Hindlimb muscle (tissue), 1 donor: ENCODE data around the gene MRPS25. TPM values are rescaled to one million over a fixed set of nuclear protein-coding genes. Genes with fewer than 3 reads are reported as not detected.

ENCODE experiments used
- DNase-seq: peaks from one replicate; pipeline ENCODE4 v3.0.0-alpha.2; 2013
- polyA plus RNA-seq: library from polyadenylated mRNA; unstranded; fragments of 120-200 nt; gene quantifications from one replicate; pipeline ENCODE4 v1.2.1, GENCODE V29; 2013; ENCODE audit not compliant: insufficient read length

Gene MRPS25
- polyA plus RNA-seq, 1 donor, result 53.5 TPM

- DNase-seq, result no peak
These were observed 17.0 kb upstream of the MRPS25 start for GRCh38 chr3:15081960-15082664.

GRCh38 chr3:15079091-15079490 is 14.0 kb upstream of the MRPS25 start:
- DNase-seq, result no peak

GRCh38 chr3:15074500-15074899 is 9.4 kb upstream of the MRPS25 start:
- no peak for DNase-seq

- DNase-seq, result no peak
These were observed 6.6 kb upstream of the MRPS25 start for GRCh38 chr3:15071699-15072098.

- no peak for DNase-seq
These were observed 4.3 kb upstream of the MRPS25 start for GRCh38 chr3:15069441-15069840.

GRCh38 chr3:15066467-15066866 is 1.4 kb upstream of the MRPS25 start:
- no peak for DNase-seq

- no peak for DNase-seq
These were observed 464 bp upstream of the MRPS25 start for GRCh38 chr3:15065550-15066007.

- DNase-seq, result no peak
These were observed 748 bp downstream of the MRPS25 start for GRCh38 chr3:15064299-15064834.

- no peak for DNase-seq
These were observed 1.3 kb downstream of the MRPS25 start for GRCh38 chr3:15063656-15064286.

GRCh38 chr3:15063238-15063637 is 1.9 kb downstream of the MRPS25 start:
- no peak for DNase-seq

GRCh38 chr3:15060029-15060428 is 5.1 kb downstream of the MRPS25 start:
- no peak for DNase-seq

- DNase-seq, result no peak
These were observed 8.3 kb downstream of the MRPS25 start for GRCh38 chr3:15056676-15057404.

- DNase-seq, result no peak
These were observed 10.0 kb downstream of the MRPS25 start for GRCh38 chr3:15055019-15055557.

- no peak for DNase-seq
These were observed 11.6 kb downstream of the MRPS25 start for GRCh38 chr3:15053541-15053940.

GRCh38 chr3:15052335-15053242 is 12.5 kb downstream of the MRPS25 start:
- no peak for DNase-seq

- DNase-seq, result no peak
These were observed 13.6 kb downstream of the MRPS25 start for GRCh38 chr3:15051531-15051930.

GRCh38 chr3:15050405-15051092 is 14.6 kb downstream of the MRPS25 start:
- no peak for DNase-seq

- no peak for DNase-seq
These were observed 15.5 kb downstream of the MRPS25 start for GRCh38 chr3:15049584-15049983.

- DNase-seq, result no peak
These were observed 19.4 kb downstream of the MRPS25 start for GRCh38 chr3:15045667-15046066.

GRCh38 chr3:15044326-15044725 is 20.8 kb downstream of the MRPS25 start:
- DNase-seq, result no peak
